PFSK-1 (cell line): ENCODE data around the gene CSF1R.

ENCODE experiments used
- FOXP2 ChIP-seq: optimal IDR thresholded peaks from 2 replicates; pipeline ENCODE3; 2011; ENCODE audit warnings: borderline replicate concordance, control low read depth, inconsistent platforms; ENCODE audit not compliant: insufficient read depth; ENCODE audit errors: extremely low read length, extremely low read depth
- POLR2AphosphoS5 ChIP-seq: IDR thresholded peaks from 2 replicates; pipeline ENCODE4 v1.6.1; 2012; ENCODE audit warnings: low read depth, mild to moderate bottlenecking, control low read depth, low read length, moderate library complexity
- REST ChIP-seq, 2 experiments: IDR thresholded peaks; 2 replicates each; pipeline versions ENCODE4 v1.6.1 to v1.8.0; 2011 to 2012; ENCODE audit warnings: low read depth in 2 of 2, low read length in 2 of 2, control low read depth in 1 of 2, inconsistent platforms in 1 of 2, mild to moderate bottlenecking in 1 of 2, moderate library complexity in 1 of 2; ENCODE audit not compliant: insufficient read depth in 1 of 2
- SIN3A ChIP-seq: IDR thresholded peaks from 2 replicates; pipeline ENCODE4 v1.6.1; 2012; ENCODE audit warnings: mild to moderate bottlenecking, low read length, moderate library complexity, borderline replicate concordance; ENCODE audit not compliant: insufficient read depth
- TAF1 ChIP-seq: IDR thresholded peaks from 2 replicates; pipeline ENCODE4 v1.6.1; 2012; ENCODE audit warnings: low read length, control low read depth, borderline replicate concordance; ENCODE audit not compliant: insufficient read depth

Gene CSF1R

GRCh38 chr5:150057511-150057910 is 28.8 kb downstream of the CSF1R start:
- TF ChIP-seq REST (IDR thresholded peaks at IDR 0.05; ENCODE audit: insufficient read depth in 1 of 2, low read depth in 2 of 2, low read length in 2 of 2) (no peak), TAF1 (no peak), FOXP2 (no peak), SIN3A (no peak), POLR2AphosphoS5 (no peak)

- TF ChIP-seq REST (IDR thresholded peaks at IDR 0.05; ENCODE audit: insufficient read depth in 1 of 2, low read depth in 2 of 2, low read length in 2 of 2) = no peak
- TF ChIP-seq POLR2AphosphoS5 = no peak
- no peak for TF ChIP-seq TAF1
- no peak for TF ChIP-seq SIN3A
- no peak for TF ChIP-seq FOXP2
These were observed 29.3 kb downstream of the CSF1R start for GRCh38 chr5:150057052-150057451.

- TF ChIP-seq SIN3A (no peak), FOXP2 (no peak), TAF1 (no peak), POLR2AphosphoS5 (no peak; the same call in 1 of the 2 replicates), REST (IDR thresholded peaks at IDR 0.05; ENCODE audit: insufficient read depth in 1 of 2, low read depth in 2 of 2, low read length in 2 of 2) (no peak)
These were observed 30.3 kb downstream of the CSF1R start for GRCh38 chr5:150056075-150056443.

GRCh38 chr5:150055326-150056074 is 30.9 kb downstream of the CSF1R start:
- TF ChIP-seq REST (IDR thresholded peaks at IDR 0.05; ENCODE audit: insufficient read depth in 1 of 2, low read depth in 2 of 2, low read length in 2 of 2) (no peak), FOXP2 (no peak), TAF1 (no peak), SIN3A (no peak), POLR2AphosphoS5 (no peak)
